Esophagus muscularis mucosa (tissue), 4 donors: Measurements from ENCODE around the gene PITX1.

Experiments used
- EP300 ChIP-seq: sonication (generic); formaldehyde crosslinking; IDR thresholded peaks from one replicate; pipeline ENCODE4 v1.6.1; 2017; ENCODE audit warnings: antibody characterized with exemption
- POLR2A ChIP-seq: fragments of 450-650 bp; IDR thresholded peaks from one replicate; pipeline ENCODE4 v1.6.1; 2017; ENCODE audit warnings: antibody characterized with exemption, moderate library complexity, mild to moderate bottlenecking, low read depth
- POLR2AphosphoS5 ChIP-seq, 2 donors: sonication (generic); formaldehyde crosslinking; IDR thresholded peaks; one replicate each; pipeline ENCODE4 v1.6.1; 2017; ENCODE audit warnings: antibody characterized with exemption in 2 of 2
- TF ChIP-seq, protein P1 (sequence below), 3 experiments: fragments of 200-600 bp in 2 of 3; fragments of 450-650 bp in 1 of 3; sonication (generic) in 2 of 3; IDR thresholded peaks; one replicate each; pipeline ENCODE4 v1.5.1; 2017 to 2019; ENCODE audit warnings: antibody characterized with exemption in 3 of 3, mild to moderate bottlenecking in 2 of 3, moderate library complexity in 1 of 3

DNA sequence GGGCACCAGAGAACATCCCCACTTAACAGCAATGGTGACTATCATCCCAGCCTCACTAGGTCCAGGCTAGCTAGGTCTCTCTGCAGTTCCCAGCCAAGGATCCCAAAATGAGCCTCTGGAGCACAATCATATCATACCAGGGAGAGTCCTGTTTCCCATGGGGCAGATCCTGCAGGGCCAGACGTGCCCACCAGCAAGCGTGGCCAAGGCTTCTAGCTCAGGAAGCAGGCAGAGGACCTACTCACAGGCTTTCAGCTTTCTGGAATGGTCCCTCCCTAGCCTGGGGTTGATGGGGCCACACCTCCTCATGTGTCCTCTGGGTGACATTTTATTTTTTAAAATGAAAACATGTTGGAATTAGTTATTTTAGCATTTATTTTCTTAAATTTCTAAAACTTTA, 45.7 kb upstream of the PITX1 start:
- TF ChIP-seq POLR2A (no peak), EP300 (no peak), POLR2AphosphoS5 (IDR thresholded peaks at IDR 0.05) (no peak)
- TF ChIP-seq, protein P1, sequence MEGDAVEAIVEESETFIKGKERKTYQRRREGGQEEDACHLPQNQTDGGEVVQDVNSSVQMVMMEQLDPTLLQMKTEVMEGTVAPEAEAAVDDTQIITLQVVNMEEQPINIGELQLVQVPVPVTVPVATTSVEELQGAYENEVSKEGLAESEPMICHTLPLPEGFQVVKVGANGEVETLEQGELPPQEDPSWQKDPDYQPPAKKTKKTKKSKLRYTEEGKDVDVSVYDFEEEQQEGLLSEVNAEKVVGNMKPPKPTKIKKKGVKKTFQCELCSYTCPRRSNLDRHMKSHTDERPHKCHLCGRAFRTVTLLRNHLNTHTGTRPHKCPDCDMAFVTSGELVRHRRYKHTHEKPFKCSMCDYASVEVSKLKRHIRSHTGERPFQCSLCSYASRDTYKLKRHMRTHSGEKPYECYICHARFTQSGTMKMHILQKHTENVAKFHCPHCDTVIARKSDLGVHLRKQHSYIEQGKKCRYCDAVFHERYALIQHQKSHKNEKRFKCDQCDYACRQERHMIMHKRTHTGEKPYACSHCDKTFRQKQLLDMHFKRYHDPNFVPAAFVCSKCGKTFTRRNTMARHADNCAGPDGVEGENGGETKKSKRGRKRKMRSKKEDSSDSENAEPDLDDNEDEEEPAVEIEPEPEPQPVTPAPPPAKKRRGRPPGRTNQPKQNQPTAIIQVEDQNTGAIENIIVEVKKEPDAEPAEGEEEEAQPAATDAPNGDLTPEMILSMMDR (IDR thresholded peaks at IDR 0.05), result no peak
